Endothelial cell of umbilical vein (primary cell): Measurements from ENCODE around the gene MEIOSIN. TPM values are rescaled to one million over a fixed set of nuclear protein-coding genes. Genes with fewer than 3 reads are reported as not detected.

ENCODE experiments used
- BruUV-seq: library from RNA; stranded (reverse); fragments of 400-500 nt; replicated peaks from 2 replicates; lab custom pipeline; 2021; lab: Mats Ljungman, UMichigan
- CTCF ChIA-PET: fragments of 300-600, 350-600 bp; sonication (Branson Sonifier 250); formaldehyde crosslinking; loops from one replicate; lab custom pipeline; 2021; ENCODE audit warnings: antibody characterized with exemption, inconsistent platforms; lab: Charles Lee
- POLR2A ChIA-PET: fragments of 300-600, 350-600 bp; sonication (Branson Sonifier 250); formaldehyde crosslinking; loops from one replicate; lab custom pipeline; 2021; ENCODE audit warnings: antibody characterized with exemption, inconsistent platforms; lab: Charles Lee
- DNase-seq: peaks from one replicate; pipeline ENCODE4 v3.0.0-alpha.2; 2011; ENCODE audit warnings: low read depth, low spot score
- FAIRE-seq: peaks from 2 replicates; lab custom pipeline; 2011; peaks lifted over from hg19 to GRCh38; lab: Jason Lieb, UNC
- H2AFZ ChIP-seq: 2 replicates; pipeline ENCODE4 v1.6.0; 2012; ENCODE audit warnings: low read depth, low read length, control low read depth, inconsistent platforms
- H3K27ac ChIP-seq: 2 replicates; pipeline ENCODE4 v1.5.1; 2011; ENCODE audit warnings: low read depth, mild to moderate bottlenecking, control low read depth, low read length, moderate library complexity; ENCODE audit not compliant: insufficient read depth
- H3K27me3 ChIP-seq, 2 experiments: 2 replicates each; pipeline versions ENCODE4 v1.6.0 to v1.6.1; 2011; ENCODE audit warnings: low read length in 2 of 2, mixed read lengths in 1 of 2; ENCODE audit not compliant: control insufficient read depth in 2 of 2, insufficient read depth in 2 of 2
- H3K36me3 ChIP-seq, 2 experiments: 2 replicates in 1 of 2; 3 replicates in 1 of 2; pipeline ENCODE4 v1.5.1; 2011; ENCODE audit warnings: low read length in 2 of 2, mild to moderate bottlenecking in 1 of 2, moderate library complexity in 1 of 2; ENCODE audit not compliant: control insufficient read depth in 2 of 2, insufficient read depth in 2 of 2; ENCODE audit errors: extremely low read depth in 1 of 2
- H3K4me1 ChIP-seq: 3 replicates; pipeline ENCODE4 v1.5.1; 2011; ENCODE audit warnings: mild to moderate bottlenecking, low read length; ENCODE audit not compliant: control insufficient read depth, insufficient read depth; ENCODE audit errors: extremely low read depth
- H3K4me2 ChIP-seq: 2 replicates; pipeline ENCODE4 v1.6.1; 2011; ENCODE audit warnings: low read length, control low read depth, mixed read lengths; ENCODE audit not compliant: insufficient read depth
- H3K4me3 ChIP-seq, 3 experiments: fragments of 200-600 bp in 1 of 3; sonication (generic), shearing (Covaris generic) in 1 of 3; replicated peaks in 1 of 3; 2 replicates each; pipeline ENCODE4 v1.5.1; 2011 to 2016; ENCODE audit warnings: control low read depth in 3 of 3, low read length in 3 of 3, mild to moderate bottlenecking in 2 of 3, inconsistent platforms in 1 of 3, low read depth in 1 of 3, moderate library complexity in 1 of 3; ENCODE audit not compliant: insufficient read depth in 1 of 3
- H3K79me2 ChIP-seq: 2 replicates; pipeline ENCODE4 v1.6.0; 2012; ENCODE audit warnings: low read length, inconsistent platforms; ENCODE audit not compliant: control insufficient read depth, insufficient read depth
- H3K9ac ChIP-seq: replicated peaks from 2 replicates; pipeline ENCODE3; 2011; ENCODE audit warnings: low read length, control low read depth; ENCODE audit not compliant: insufficient read depth; ENCODE audit errors: extremely low read depth
- H3K9me1 ChIP-seq: replicated peaks from 3 replicates; pipeline ENCODE4 v1.6.0; 2011; ENCODE audit warnings: mild to moderate bottlenecking, low read length; ENCODE audit not compliant: control insufficient read depth, insufficient read depth; ENCODE audit errors: extremely low read depth
- H3K9me3 ChIP-seq: replicated peaks from 2 replicates; pipeline ENCODE4 v1.5.1; 2012; ENCODE audit warnings: low read length, inconsistent platforms; ENCODE audit not compliant: control insufficient read depth, insufficient read depth
- H4K20me1 ChIP-seq: replicated peaks from 2 replicates; pipeline ENCODE3; 2011; ENCODE audit warnings: mild to moderate bottlenecking, low read length; ENCODE audit not compliant: control insufficient read depth, insufficient read depth; ENCODE audit errors: extremely low read depth
- CTCF ChIP-seq, 2 donors: IDR thresholded peaks; 1 replicate in 1 of 2; 2 replicates in 1 of 2; pipeline ENCODE4 v1.5.1; 2011; ENCODE audit warnings: low read length in 2 of 2, mild to moderate bottlenecking in 2 of 2, moderate library complexity in 2 of 2, control low read depth in 1 of 2, inconsistent platforms in 1 of 2, low read depth in 1 of 2; ENCODE audit not compliant: insufficient read depth in 1 of 2; ENCODE audit errors: extremely low read depth in 1 of 2
- EZH2 ChIP-seq: IDR thresholded peaks from 2 replicates; pipeline ENCODE4 v1.6.1; 2012; ENCODE audit warnings: borderline replicate concordance, low read depth, mild to moderate bottlenecking, moderate library complexity, low read length, inconsistent platforms; ENCODE audit not compliant: severe bottlenecking
- FOS ChIP-seq: IDR thresholded peaks from 2 replicates; pipeline ENCODE4 v1.6.1; 2011; ENCODE audit warnings: mild to moderate bottlenecking, low read length, moderate library complexity, borderline replicate concordance; ENCODE audit not compliant: insufficient read depth
- GATA2 ChIP-seq: IDR thresholded peaks from 2 replicates; pipeline ENCODE4 v1.7.0; 2011; ENCODE audit warnings: low read depth, mild to moderate bottlenecking, moderate library complexity, mixed read lengths, low read length; ENCODE audit not compliant: insufficient read length, insufficient read depth
- JUN ChIP-seq: IDR thresholded peaks from 2 replicates; pipeline ENCODE4 v1.6.1; 2011; ENCODE audit warnings: borderline replicate concordance, low read depth; ENCODE audit not compliant: insufficient read length, insufficient read depth
- MAX ChIP-seq: IDR thresholded peaks from 2 replicates; pipeline ENCODE4 v1.6.1; 2011; ENCODE audit not compliant: insufficient read depth, insufficient read length
- MYC ChIP-seq: IDR thresholded peaks from one replicate; pipeline ENCODE4 v1.6.1; 2011; ENCODE audit warnings: mild to moderate bottlenecking, low read depth, low read length
- POLR2A ChIP-seq: IDR thresholded peaks from 2 replicates; pipeline ENCODE4 v1.6.1; 2012; ENCODE audit warnings: low read depth, mild to moderate bottlenecking, control low read depth, low read length
- POLR2AphosphoS5 ChIP-seq: IDR thresholded peaks from 2 replicates; pipeline ENCODE4 v1.6.1; 2012; ENCODE audit warnings: low read depth, mild to moderate bottlenecking, control low read depth, low read length, moderate library complexity; ENCODE audit not compliant: insufficient read depth
- dilution Hi-C: fragments of 300-500 bp; cut with MboI; formaldehyde crosslinking; loops from one replicate; pipeline ENCODE4 v1.15.0; 2019; ENCODE audit warnings: low sequenced_read_pairs; ENCODE audit not compliant: extremely low pct_ligation_motif_present
- intact Hi-C: fragments of 100-400 bp; cut with micrococcal nuclease; formaldehyde crosslinking; loops from one replicate; pipeline ENCODE4 v1.10.0; 2022
- polyA plus RNA-seq, 4 experiments: library from polyadenylated mRNA; depleted of rRNA in 3 of 4; stranded (reverse) in 3 of 4; unstranded in 1 of 4; fragments of >200 nt; gene quantifications; 2 replicates each; pipeline versions ENCODE4 v1.2.1 to v1.2.3, GENCODE V29; 2011 to 2012; ENCODE audit warnings: missing spikeins in 1 of 4
- total RNA-seq: library from RNA; stranded (reverse); gene quantifications from 2 replicates; pipeline ENCODE4 v1.2.3, GENCODE V29; 2021

Gene MEIOSIN
- total and polyA plus RNA-seq, 2 donors (not counting 3 experiments of a cell fraction or from before 2014, with no cell fraction given): not detected

GRCh38 chr19:45765702-45766295 lies 32.6 kb downstream of the MEIOSIN start:
- no peak overlapping the region for H3K4me3 ChIP-seq
- peaks cover 10% of the 10 kb centered on the region for H3K4me1 ChIP-seq
- no peaks in the 10 kb centered on the region for H3K9me3 ChIP-seq
- H3K36me3 ChIP-seq: no peaks in the 10 kb centered on the region
- ChIA-PET POLR2A (no interaction called here), CTCF (interaction anchor here (6.7 kb wide), 1 partner anchor 73 kb away, joined by 56 read pairs; the partner anchor contains the start of genes QPCTL and SNRPD2)
- DNase-seq (no peak), FAIRE-seq (no peak)
- peaks cover 2% of the 10 kb centered on the region for H3K79me2 ChIP-seq
- dilution Hi-C loops: no loop called here
- no peaks in the 10 kb centered on the region for H3K9me1 ChIP-seq
- no peaks in the 10 kb centered on the region for H4K20me1 ChIP-seq
- intact Hi-C loops: no loop called here
- BruUV-seq: no TSS peak
- H3K27ac ChIP-seq: no peak overlapping the region
- TF ChIP-seq MYC: no peak
- TF ChIP-seq JUN: no peak
- TF ChIP-seq MAX: no peak
- TF ChIP-seq GATA2: no peak
- TF ChIP-seq FOS: no peak
- no peak for TF ChIP-seq POLR2A
- TF ChIP-seq EZH2: no peak
- no peak for TF ChIP-seq CTCF (IDR thresholded peaks at IDR 0.05; ENCODE audit: extremely low read depth in 1 of 2, insufficient read depth in 1 of 2, low read depth in 1 of 2, low read length in 2 of 2)
- no peak for TF ChIP-seq POLR2AphosphoS5
- no peak overlapping the region for H3K9ac ChIP-seq
- no peak overlapping the region for H3K4me2 ChIP-seq
- H2AFZ ChIP-seq: no peak overlapping the region
- no peaks in the 10 kb centered on the region for H3K27me3 ChIP-seq
